ENCODE results near the gene MICB.

DNA sequence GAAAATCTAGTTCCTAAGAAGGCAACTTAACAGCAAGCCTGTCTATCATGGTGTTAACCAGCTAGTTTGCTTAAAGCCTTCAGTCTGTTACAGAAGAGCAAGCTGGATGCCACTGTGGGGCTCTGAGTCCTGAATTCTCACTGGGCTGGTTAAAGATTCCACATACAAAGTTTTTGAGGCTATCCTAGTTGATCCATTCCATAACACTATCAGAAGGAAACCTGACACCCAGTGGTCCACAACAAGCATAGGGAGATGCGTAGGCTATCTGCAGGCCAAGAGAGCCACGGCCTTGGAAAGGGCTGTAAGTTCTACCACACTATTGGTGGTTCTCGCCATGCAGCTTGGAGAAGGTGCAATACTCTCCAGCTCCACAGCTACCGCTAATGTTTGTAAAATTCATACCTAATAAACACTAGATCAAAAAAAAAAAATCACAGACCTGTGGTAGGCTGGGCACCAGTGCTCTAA lies 30.4 kb downstream of the MICB start:
- no peak for TF ChIP-seq CTCF (IDR thresholded peaks at IDR 0.05)
- no peak for TF ChIP-seq POLR2A (IDR thresholded peaks at IDR 0.05)
- no peak for TF ChIP-seq EP300 (IDR thresholded peaks at IDR 0.05)
